Stimulated activated CD4-positive, alpha-beta T cell treated with anti-CD3 and anti-CD28 coated beads, Interleukin-4, amount 100 ng/mL, for 48 hours (primary cell): ENCODE measurements around the gene VTN.
"Not testable (repeated sequence)": the region's sequence is repeated elsewhere in the genome, so short reads cannot be mapped to it uniquely, and the experiment has no call there.

Experiments used
- DNase-seq, 2 donors: peaks; one replicate each; pipeline ENCODE4 v3.0.0-alpha.2; 2020; ENCODE audit warnings: low read depth in 2 of 2

VTN gene

DNA sequence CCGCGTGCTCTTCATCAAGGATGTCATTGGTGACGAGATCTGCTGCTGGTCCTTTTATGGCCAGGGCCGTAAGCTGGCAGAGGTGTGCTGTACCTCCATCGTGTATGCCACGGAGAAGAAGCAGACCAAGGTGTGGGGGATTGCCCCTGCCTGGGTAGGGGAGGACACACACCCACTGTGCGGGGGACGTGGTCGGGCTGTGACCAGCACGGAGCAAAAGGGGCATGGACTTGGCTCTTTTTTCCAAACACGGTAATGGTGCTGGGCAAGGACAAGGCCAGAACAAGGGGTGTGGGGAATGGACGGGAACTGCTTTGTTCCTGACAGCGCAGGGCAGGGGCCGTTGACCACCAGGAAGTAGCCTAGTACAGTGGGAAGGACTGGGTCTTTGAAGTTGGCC lies 27.8 kb downstream of the VTN start:
- DNase-seq, result no peak

- no peak for DNase-seq
Observed at GRCh38 chr17:28341516-28341915, 28.6 kb downstream of the VTN start.

GRCh38 chr17:28340374-28340773 lies 29.7 kb downstream of the VTN start:
- DNase-seq, result no peak

- DNase-seq, result no peak
Observed at GRCh38 chr17:28339431-28339830, 30.7 kb downstream of the VTN start.

DNA sequence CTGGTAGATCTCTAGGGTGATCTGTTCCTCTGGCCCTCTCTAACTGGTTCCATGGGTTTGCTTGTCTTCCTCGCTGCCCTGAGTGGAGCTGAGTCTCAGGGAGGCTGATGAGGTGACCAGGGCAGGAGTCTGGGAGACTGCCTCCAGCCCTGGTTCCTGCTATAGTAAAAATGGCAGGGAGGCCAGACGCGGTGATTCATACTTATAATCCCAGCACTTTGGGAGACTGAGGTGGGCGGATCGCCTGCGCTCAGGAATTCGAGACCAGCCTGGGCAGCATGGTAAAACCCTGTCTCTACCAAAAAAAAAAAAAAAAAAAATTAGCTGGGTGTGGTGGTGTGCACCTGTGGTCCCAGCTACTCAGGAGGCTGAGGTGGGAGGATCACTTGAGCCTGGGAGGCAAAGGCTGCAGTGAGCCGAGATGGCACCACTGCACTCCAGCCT lies 31.3 kb downstream of the VTN start:
- not testable (repeated sequence) for DNase-seq

DNA sequence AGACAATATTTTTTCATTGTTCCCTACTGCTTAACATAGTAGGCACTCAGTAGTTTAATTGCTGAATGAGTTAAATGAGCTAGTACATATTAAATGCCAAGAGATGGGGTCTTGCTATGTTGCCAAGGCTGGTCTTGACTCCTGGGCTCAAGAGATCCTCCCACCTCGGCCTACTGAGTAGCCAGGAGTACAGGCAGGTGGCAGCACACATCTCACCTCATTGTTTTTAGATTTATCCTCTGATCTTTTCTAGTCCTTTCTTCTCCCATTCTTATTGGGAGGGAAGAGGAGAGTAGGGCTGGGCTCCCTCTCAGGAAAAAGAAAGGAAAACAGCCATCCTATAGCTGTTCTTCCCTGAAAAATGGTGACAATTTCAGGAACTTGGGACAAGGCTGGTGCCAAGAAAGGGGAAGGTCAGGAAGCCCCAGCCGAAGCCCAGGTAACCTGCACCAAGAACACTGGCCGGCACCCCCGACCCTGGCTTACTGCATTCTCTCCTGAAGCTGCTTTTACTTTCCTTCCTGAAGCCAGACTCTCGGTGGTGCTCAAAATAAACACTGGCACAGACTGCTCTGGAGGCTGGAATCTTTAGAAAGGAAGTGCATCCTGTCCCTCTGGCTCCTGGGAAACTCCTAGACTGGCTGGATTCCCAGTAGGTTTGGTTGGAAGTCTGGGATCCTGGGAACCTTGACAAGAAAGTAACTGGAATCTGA lies 31.9 kb downstream of the VTN start:
- no peak for DNase-seq

- DNase-seq, result no peak
Observed at GRCh38 chr17:28335959-28336871, 33.9 kb downstream of the VTN start.

DNA sequence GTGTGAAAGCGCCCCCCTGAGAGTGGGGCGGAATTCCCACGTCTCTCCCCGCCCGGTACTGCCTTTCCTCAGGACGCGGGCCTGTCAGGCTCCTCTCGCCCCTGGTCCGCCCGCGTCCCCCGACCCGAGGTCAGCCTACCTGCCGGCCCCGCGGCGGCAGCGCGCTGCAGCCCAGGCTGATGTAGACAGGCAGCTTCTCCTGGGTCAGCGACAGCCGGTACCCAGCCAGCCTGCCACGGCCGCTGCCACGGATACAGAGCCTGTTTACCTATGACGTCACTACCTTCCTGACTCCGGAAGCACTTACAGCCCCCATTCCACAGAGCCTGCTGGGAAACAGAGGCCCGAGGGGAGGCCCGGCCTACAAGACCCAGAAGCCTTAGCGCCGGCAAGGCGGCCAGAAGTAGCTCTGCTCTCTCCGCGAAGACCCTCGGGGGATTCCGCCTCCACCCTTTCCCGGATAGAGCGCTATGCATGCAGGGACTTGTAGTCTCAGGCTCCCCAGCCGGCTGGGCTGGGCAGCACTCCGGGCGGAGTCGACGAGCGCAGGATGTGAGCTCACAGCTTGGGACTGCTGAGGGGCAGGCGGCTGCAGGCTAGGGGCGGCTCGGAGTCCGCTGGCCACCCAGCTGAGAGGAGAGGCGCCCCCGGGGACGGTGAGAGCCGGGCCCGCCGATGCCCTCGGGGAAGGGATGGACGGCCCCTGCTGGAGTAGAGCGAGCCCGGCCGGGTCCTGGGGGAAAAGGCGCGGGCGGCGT lies 34.7 kb downstream of the VTN start, which contains the start of the genes IFT20 and TNFAIP1:
Gene IFT20 (minus strand): TSS at position 272 of the 758 bp plus-strand sequence. CDS start 3,487 bp downstream, outside the sequence.
Gene TNFAIP1 (plus strand): TSS at position 561 of the 758 bp plus-strand sequence. CDS start 3,761 bp downstream, outside the sequence.
- peak; percentile 91 to 96 for DNase-seq

GRCh38 chr17:28334666-28335200 lies 35.4 kb downstream of the VTN start:
- no peak for DNase-seq

GRCh38 chr17:28334171-28334570 lies 35.9 kb downstream of the VTN start:
- DNase-seq, result no peak

DNA sequence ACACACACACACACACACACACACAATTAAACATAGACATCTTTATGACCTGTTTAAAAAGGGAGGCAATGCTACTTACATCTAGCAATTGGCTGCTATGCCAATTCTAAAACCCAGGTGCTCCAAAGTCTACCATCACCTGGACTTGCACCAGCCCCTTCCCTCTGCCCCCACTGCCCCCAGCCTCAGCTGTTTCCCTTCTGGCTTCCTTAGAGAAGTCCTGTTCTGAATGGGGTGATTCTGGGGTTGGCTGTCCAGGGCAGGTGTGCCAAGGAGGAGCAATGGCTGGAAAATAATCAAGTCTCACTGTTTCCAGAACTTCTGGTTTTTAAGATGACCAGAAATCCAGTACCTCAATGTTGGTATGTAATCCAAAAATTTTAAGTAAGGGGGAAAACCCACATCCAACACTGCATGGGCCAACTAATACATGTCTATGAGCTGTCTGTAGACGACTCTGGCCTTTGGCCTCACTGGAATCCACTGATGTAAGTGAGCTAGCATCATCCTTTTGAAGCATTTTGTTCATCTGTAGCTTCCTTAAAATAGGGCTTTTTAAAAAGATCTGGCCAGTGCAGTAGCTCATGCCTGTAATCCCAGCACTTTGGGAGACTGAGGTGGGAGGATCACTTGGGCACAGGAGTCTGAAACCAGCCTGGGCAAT lies 36.9 kb downstream of the VTN start:
- DNase-seq, result no peak

GRCh38 chr17:28331891-28332420 lies 38.2 kb downstream of the VTN start:
- DNase-seq, result no peak

DNA sequence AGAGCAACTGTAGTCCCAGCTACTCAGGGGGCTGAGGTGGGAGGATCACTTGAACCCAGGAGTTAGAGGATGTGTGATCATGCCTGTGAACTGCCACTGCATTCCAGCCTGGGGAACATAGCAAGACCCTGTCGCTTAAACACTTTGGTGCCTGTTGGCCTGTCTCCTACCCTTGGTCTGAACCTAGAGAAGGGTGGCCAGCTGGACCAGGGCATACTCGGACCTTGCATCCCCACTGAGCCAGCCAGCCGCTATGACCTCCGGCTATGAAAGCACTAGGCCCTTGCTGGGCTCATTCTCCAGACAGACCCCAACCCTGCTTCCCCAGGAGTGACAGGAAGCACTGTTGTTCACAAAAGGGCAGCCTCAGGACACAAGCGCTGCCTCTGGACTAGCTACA lies 39.4 kb downstream of the VTN start:
- no peak for DNase-seq

DNA sequence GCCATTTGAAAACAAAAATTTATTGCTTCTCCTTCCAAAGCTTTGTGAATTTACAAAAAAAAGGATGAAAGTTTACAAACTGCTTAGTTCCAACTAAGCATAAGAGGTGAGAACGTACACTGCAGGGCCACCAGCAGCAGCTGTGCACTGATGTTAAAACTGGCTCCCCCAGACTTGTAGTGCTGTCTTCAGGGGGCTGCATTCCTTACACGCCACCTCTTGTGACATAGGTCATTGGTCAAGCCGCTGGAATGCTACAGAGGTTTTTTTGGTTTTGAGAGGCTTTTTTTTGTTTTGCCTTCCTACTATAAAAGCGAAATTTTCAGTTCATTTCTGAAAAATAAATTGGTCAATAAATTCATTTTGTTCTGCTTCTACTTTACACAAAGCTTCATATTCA lies 41.8 kb downstream of the VTN start:
- no peak for DNase-seq

GRCh38 chr17:28327709-28328108 lies 42.4 kb downstream of the VTN start:
- no peak for DNase-seq

- DNase-seq, result no peak
Observed at GRCh38 chr17:28327031-28327607, 43.0 kb downstream of the VTN start.

- no peak for DNase-seq
Observed at GRCh38 chr17:28326114-28326513, 44.0 kb downstream of the VTN start.

DNA sequence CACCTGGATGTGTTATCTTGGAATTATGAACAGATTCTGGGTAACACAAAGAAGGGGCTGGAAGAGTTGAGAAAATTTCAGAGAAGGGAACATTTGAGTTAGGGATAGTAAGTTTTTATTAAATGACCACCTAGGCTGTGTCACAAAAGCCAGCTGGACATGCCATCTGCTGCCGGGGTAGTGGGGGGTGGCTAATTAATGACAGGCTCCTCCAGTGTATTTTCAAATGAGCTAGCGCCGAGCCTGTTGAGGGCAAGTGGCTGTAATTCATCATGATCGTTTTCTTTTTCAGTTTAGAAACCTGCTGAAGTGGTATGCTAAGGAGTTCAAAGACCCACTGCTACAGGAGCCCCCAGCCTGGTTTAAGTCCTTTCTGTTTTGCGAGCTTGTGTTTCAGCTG lies 44.9 kb downstream of the VTN start:
- no peak for DNase-seq

- DNase-seq, result no peak
Observed at GRCh38 chr17:28324781-28325180, 45.3 kb downstream of the VTN start.

- DNase-seq, result no peak
Observed at GRCh38 chr17:28324267-28324745, 45.8 kb downstream of the VTN start.
